GM12878 (cell line): ENCODE data around the gene PRIMPOL. TPM values are rescaled to one million over a fixed set of nuclear protein-coding genes. Genes with fewer than 3 reads are reported as not detected.

ENCODE experiments used
- ATAC-seq: fragments of 200-7000 bp; cut with Tn5 transposase; 3 replicates; pipeline ENCODE4 v1.9.1; 2020; ENCODE audit warnings: mild to moderate bottlenecking, moderate library complexity
- BruUV-seq: library from RNA; stranded (reverse); fragments of 400-500 nt; replicated peaks from 2 replicates; lab custom pipeline; 2021; lab: Mats Ljungman, UMichigan
- CTCF ChIA-PET: fragments of 300-600 bp; sonication (Branson Sonifier 250); formaldehyde crosslinking; extraction: SDS; loops from one replicate; lab custom pipeline; 2021; ENCODE audit warnings: inconsistent platforms; lab: Yijun Ruan, JAX
- POLR2A ChIA-PET: fragments of 350-600 bp; formaldehyde crosslinking; extraction: SDS; loops from one replicate; lab custom pipeline; 2021; ENCODE audit warnings: inconsistent platforms; lab: Charles Lee
- RAD21 ChIA-PET: fragments of 300-600 bp; sonication (Branson Sonifier 250); formaldehyde crosslinking; loops from one replicate; lab custom pipeline; 2023; ENCODE audit warnings: antibody characterized with exemption; ENCODE audit not compliant: unreplicated experiment; lab: Charles Lee
- SMC1A ChIA-PET: fragments of 300-600 bp; sonication (Branson Sonifier 250); formaldehyde crosslinking; loops from one replicate; lab custom pipeline; 2023; ENCODE audit not compliant: unreplicated experiment, uncharacterized antibody; lab: Charles Lee
- DNase-seq: peaks from one replicate; pipeline ENCODE4 v3.0.0-alpha.2; 2011; ENCODE audit warnings: low read depth, low spot score
- FAIRE-seq: peaks from 3 replicates; lab custom pipeline; 2011; peaks lifted over from hg19 to GRCh38; lab: Jason Lieb, UNC
- H2AFZ ChIP-seq: 2 replicates; pipeline ENCODE4 v1.6.0; 2011; ENCODE audit warnings: low read depth, low read length, control low read depth; ENCODE audit not compliant: control insufficient read depth
- H3K27ac ChIP-seq: 2 replicates; pipeline ENCODE4 v1.5.1; 2011; ENCODE audit warnings: control low read depth; ENCODE audit not compliant: control insufficient read depth, insufficient read depth
- H3K27me3 ChIP-seq, 2 experiments: replicated peaks in 1 of 2; 2 replicates each; pipeline versions ENCODE4 v1.6.0 to v1.6.1; 2011; ENCODE audit warnings: low read length in 1 of 2; ENCODE audit not compliant: control insufficient read depth in 2 of 2, insufficient read depth in 2 of 2
- H3K36me3 ChIP-seq, 2 experiments: 2 replicates each; pipeline ENCODE4 v1.5.1; 2011; ENCODE audit warnings: low read length in 1 of 2; ENCODE audit not compliant: control insufficient read depth in 2 of 2, insufficient read depth in 2 of 2
- H3K4me1 ChIP-seq: 2 replicates; pipeline ENCODE4 v1.6.1; 2011; ENCODE audit warnings: mild to moderate bottlenecking, low read length, moderate library complexity, mixed read lengths; ENCODE audit not compliant: control insufficient read depth, insufficient read depth
- H3K4me2 ChIP-seq: 2 replicates; pipeline ENCODE4 v1.6.0; 2011; ENCODE audit warnings: control low read depth; ENCODE audit not compliant: control insufficient read depth, insufficient read depth
- H3K4me3 ChIP-seq: fragments of 200-600 bp; sonication (generic); 2 replicates; pipeline ENCODE4 v1.5.1; 2016
- H3K79me2 ChIP-seq: 2 replicates; pipeline ENCODE4 v1.6.0; 2011; ENCODE audit warnings: low read length; ENCODE audit not compliant: control insufficient read depth, insufficient read depth
- H3K9ac ChIP-seq: 2 replicates; pipeline ENCODE4 v1.8.0; 2011; ENCODE audit warnings: low read length, control low read depth, mixed read lengths; ENCODE audit not compliant: control insufficient read depth, insufficient read depth
- H3K9me3 ChIP-seq: replicated peaks from 3 replicates; pipeline ENCODE4 v1.5.1; 2011; ENCODE audit warnings: mild to moderate bottlenecking, low read length; ENCODE audit not compliant: control insufficient read depth, insufficient read depth
- H4K20me1 ChIP-seq: 2 replicates; pipeline ENCODE4 v1.6.0; 2011; ENCODE audit not compliant: control insufficient read depth, insufficient read depth
- BCL11A ChIP-seq: IDR thresholded peaks from 2 replicates; pipeline ENCODE4 v1.6.1; 2011; ENCODE audit warnings: low read depth, low read length
- BHLHE40 ChIP-seq, 2 experiments: fragments of 450-650 bp in 1 of 2; IDR thresholded peaks; 2 replicates each; pipeline ENCODE4 v1.6.1; 2011 to 2017; ENCODE audit warnings: low read depth in 2 of 2, borderline replicate concordance in 1 of 2, improper control_type of control experiment in 1 of 2, low read length in 1 of 2, mild to moderate bottlenecking in 1 of 2
- CHD2 ChIP-seq: IDR thresholded peaks from 2 replicates; pipeline ENCODE4 v1.6.1; 2011; ENCODE audit warnings: low read depth, low read length, improper control_type of control experiment, borderline replicate concordance
- CREB1 ChIP-seq: IDR thresholded peaks from 2 replicates; pipeline ENCODE4 v1.6.1; 2012; ENCODE audit warnings: low read depth, mild to moderate bottlenecking, inconsistent platforms
- IKZF1 ChIP-seq: fragments of 450-650 bp; conservative IDR thresholded peaks from 2 replicates; pipeline ENCODE4 v1.6.1; 2017; ENCODE audit warnings: antibody characterized with exemption, mild to moderate bottlenecking
- IRF5 ChIP-seq: fragments of 450-650 bp; IDR thresholded peaks from 2 replicates; pipeline ENCODE4 v1.6.1; 2017; ENCODE audit warnings: borderline replicate concordance
- MYB ChIP-seq: fragments of 150-350 bp; IDR thresholded peaks from 2 replicates; pipeline ENCODE4 v1.6.1; 2014; ENCODE audit warnings: mild to moderate bottlenecking, low read depth, low read length, borderline replicate concordance
- NFXL1 ChIP-seq: fragments of 450-650 bp; IDR thresholded peaks from 2 replicates; pipeline ENCODE4 v1.6.1; 2017; ENCODE audit warnings: antibody characterized with exemption, mild to moderate bottlenecking, borderline replicate concordance
- NFYA ChIP-seq: IDR thresholded peaks from 2 replicates; pipeline ENCODE4 v1.6.1; 2011; ENCODE audit warnings: low read depth, mild to moderate bottlenecking, low read length, improper control_type of control experiment, borderline replicate concordance
- NR2C2 ChIP-seq: IDR thresholded peaks from 2 replicates; pipeline ENCODE4 v1.6.1; 2011; ENCODE audit warnings: borderline replicate concordance, low read depth; ENCODE audit not compliant: control insufficient read depth, insufficient read length
- POLR2AphosphoS5 ChIP-seq: IDR thresholded peaks from 2 replicates; pipeline ENCODE4 v1.6.1; 2011; ENCODE audit warnings: mild to moderate bottlenecking, low read length, inconsistent platforms
- REST ChIP-seq: IDR thresholded peaks from 2 replicates; pipeline ENCODE4 v1.6.1; 2012; ENCODE audit warnings: mild to moderate bottlenecking, low read depth, low read length
- SIN3A ChIP-seq: IDR thresholded peaks from 2 replicates; pipeline ENCODE4 v1.6.1; 2012; ENCODE audit warnings: low read depth, low read length, improper control_type of control experiment
- SIX5 ChIP-seq: IDR thresholded peaks from 2 replicates; pipeline ENCODE4 v1.6.1; 2011; ENCODE audit warnings: mild to moderate bottlenecking, low read depth, low read length, moderate library complexity; ENCODE audit not compliant: severe bottlenecking
- ZBED1 ChIP-seq: IDR thresholded peaks from 2 replicates; pipeline ENCODE4 v1.6.1; 2016; ENCODE audit warnings: borderline replicate concordance
- ZNF24 ChIP-seq: fragments of 450-650 bp; IDR thresholded peaks from 2 replicates; pipeline ENCODE4 v1.6.1; 2017; ENCODE audit warnings: antibody characterized with exemption, mild to moderate bottlenecking
- ZNF622 ChIP-seq: fragments of 450-650 bp; IDR thresholded peaks from 2 replicates; pipeline ENCODE4 v1.6.1; 2017; ENCODE audit warnings: mild to moderate bottlenecking, inconsistent platforms
- WGBS: methylation state at CpG from one replicate; pipeline ENCODE4 v1.1.6; 2016; ENCODE audit warnings: low lambda C conversion rate; ENCODE audit not compliant: insufficient replicate concordance, insufficient coverage; ENCODE audit errors: missing lambda C conversion rate; 5-methylcytosine and 5-hydroxymethylcytosine counted together
- in situ Hi-C: fragments of 300-500 bp; cut with MboI; formaldehyde crosslinking; loops from 9 replicates; pipeline ENCODE4 v1.14.3; 2018; ENCODE audit warnings: mixed read lengths
- intact Hi-C: fragments of 100-400 bp; cut with micrococcal nuclease; formaldehyde crosslinking; loops from one replicate; pipeline ENCODE4 v1.14.2; 2022; ENCODE audit not compliant: unreplicated experiment
- polyA plus RNA-seq, 11 experiments: library from polyadenylated mRNA; depleted of rRNA in 4 of 11; unstranded in 6 of 11; stranded (reverse) in 5 of 11; fragments of >200 nt; fragmentation: Nextera tagmentation in 4 of 11; fragmentation: Illumina TruSeq in 1 of 11; extraction: Ambion mirVana in 4 of 11; extraction: Trizol in 1 of 11; gene quantifications; 1 replicate in 1 of 11; 2 replicates in 10 of 11; pipeline versions ENCODE4 v1.2.1 to v1.2.3, GENCODE V29; 2011 to 2016; ENCODE audit warnings: inconsistent platforms in 2 of 11, missing spikeins in 2 of 11, low read depth in 1 of 11
- total RNA-seq, 4 experiments: library from RNA; depleted of rRNA in 3 of 4; stranded (reverse); fragments of >200 nt in 3 of 4; fragmentation: Illumina TruSeq in 1 of 4; extraction: Trizol in 1 of 4; gene quantifications; 2 replicates each; pipeline versions ENCODE4 v1.2.1 to v1.2.3, GENCODE V29; 2013 to 2021

Gene PRIMPOL
- total and polyA plus RNA-seq, 10 of the 15 experiments (the other 5 are each of a cell fraction or from before 2014, with no cell fraction given): 10.6 to 23.7 (median 14.0) TPM

- H3K4me2 ChIP-seq: peak overlapping the region; percentile 65
- ChIA-PET CTCF (interaction anchor here (2.9 kb wide), 1 partner anchor 386 kb away, joined by 12 read pairs; no protein-coding TSS in a partner anchor), SMC1A (interaction anchor here (0.9 to 2.0 kb wide), 4 partner anchors 66 to 303 kb away, joined by 3 to 5 read pairs (median 4); partner anchors contain the start of gene CENPU), POLR2A (interaction anchor here (0.5 to 2.2 kb wide), 6 partner anchors 13 to 993 kb away, joined by 3 to 12 read pairs (median 3); partner anchors contain the start of gene CENPU), RAD21 (interaction anchor here (0.6 to 3.7 kb wide), 15 partner anchors 17 to 386 kb away, joined by 3 to 24 read pairs (median 4); partner anchors contain the start of gene CENPU)
- H3K27ac ChIP-seq: peak overlapping the region; percentile 39
- 20% methylated on average over 21 of the region's 21 CpGs for WGBS
- H3K27me3 ChIP-seq: no peaks in the 10 kb centered on the region
- BruUV-seq: TSS peak; percentile 93
- peak overlapping the region; percentile 61 for H3K9ac ChIP-seq
- peaks cover 8% of the 10 kb centered on the region; the same call in 1 of the 2 replicates for H3K4me1 ChIP-seq
- peak overlapping the region; percentile 81 for H3K4me3 ChIP-seq
- peak; percentile 12 for ATAC-seq
- FAIRE-seq: no peak
- intact Hi-C loops: loop anchor here (1.0 to 10.0 kb wide), 8 partner anchors 85 to 385 kb away; partner anchors contain the start of genes CENPU and IRF2
- no peak for DNase-seq
- in situ Hi-C loops: loop anchor here (10.0 kb wide), 1 partner anchor 55 kb away; no protein-coding TSS in a partner anchor
- H4K20me1 ChIP-seq: no peaks in the 10 kb centered on the region
- no peaks in the 10 kb centered on the region for H3K36me3 ChIP-seq
- H3K9me3 ChIP-seq: no peaks in the 10 kb centered on the region
- H2AFZ ChIP-seq: peak overlapping the region; percentile 83
- H3K79me2 ChIP-seq: peaks cover 55% of the 10 kb centered on the region
- no peak for TF ChIP-seq BHLHE40 (IDR thresholded peaks at IDR 0.05; ENCODE audit: borderline replicate concordance in 1 of 2, low read depth in 2 of 2, low read length in 1 of 2)
- no peak for TF ChIP-seq SIN3A
- no peak for TF ChIP-seq NFXL1
- no peak for TF ChIP-seq CHD2
- TF ChIP-seq ZBED1: no peak
- TF ChIP-seq IRF5: no peak
- no peak for TF ChIP-seq BCL11A
- TF ChIP-seq NFYA: no peak
- no peak for TF ChIP-seq REST
- no peak for TF ChIP-seq MYB
- no peak for TF ChIP-seq CREB1
- no peak for TF ChIP-seq SIX5
- TF ChIP-seq ZNF24: no peak
- 0 out of 2 replicates have a peak, but pooled peaks have one; percentile 7 for TF ChIP-seq POLR2AphosphoS5
- no peak for TF ChIP-seq NR2C2
- TF ChIP-seq IKZF1: no peak
- TF ChIP-seq ZNF622: no peak
Measured at GRCh38 chr4:184649971-184650855, 675 bp downstream of the PRIMPOL start.
